HG03064 (cell line): ENCODE data around the gene LRTM2.
"Not testable (repeated sequence)": the region's sequence is repeated elsewhere in the genome, so short reads cannot be mapped to it uniquely, and the experiment has no call there.

Experiments used
- ATAC-seq: cut with Tn5 transposase; IDR thresholded peaks from one replicate; pipeline ENCODE4 v1.9.1; 2021; ENCODE audit warnings: low read depth; ENCODE audit not compliant: unreplicated experiment

LRTM2 gene

GRCh38 chr12:1810201-1810930 lies 10.0 kb upstream of the LRTM2 start:
- no peak for ATAC-seq

DNA sequence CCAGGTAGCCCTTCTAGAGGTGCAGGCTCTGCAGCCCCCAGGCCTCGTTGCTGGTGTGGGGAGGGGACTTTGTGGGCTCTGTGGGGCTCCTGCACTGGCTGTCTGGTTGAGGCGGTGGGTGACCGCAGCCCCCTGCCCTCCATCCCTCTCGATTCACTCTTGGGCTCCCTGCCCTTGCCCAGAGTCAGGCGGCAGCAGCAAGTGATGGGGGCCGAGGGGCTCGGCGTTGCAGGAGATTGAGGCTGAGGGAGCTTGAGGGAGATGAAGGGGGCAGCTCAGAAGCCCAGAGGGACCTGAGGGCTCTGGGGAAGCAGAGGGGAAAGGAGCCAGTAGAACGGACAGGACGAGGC lies 9.5 kb upstream of the LRTM2 start:
- ATAC-seq = no peak

- ATAC-seq = no peak
Observed at GRCh38 chr12:1811281-1811947, 9.0 kb upstream of the LRTM2 start.

- no peak for ATAC-seq
Observed at GRCh38 chr12:1811948-1812291, 8.4 kb upstream of the LRTM2 start.

DNA sequence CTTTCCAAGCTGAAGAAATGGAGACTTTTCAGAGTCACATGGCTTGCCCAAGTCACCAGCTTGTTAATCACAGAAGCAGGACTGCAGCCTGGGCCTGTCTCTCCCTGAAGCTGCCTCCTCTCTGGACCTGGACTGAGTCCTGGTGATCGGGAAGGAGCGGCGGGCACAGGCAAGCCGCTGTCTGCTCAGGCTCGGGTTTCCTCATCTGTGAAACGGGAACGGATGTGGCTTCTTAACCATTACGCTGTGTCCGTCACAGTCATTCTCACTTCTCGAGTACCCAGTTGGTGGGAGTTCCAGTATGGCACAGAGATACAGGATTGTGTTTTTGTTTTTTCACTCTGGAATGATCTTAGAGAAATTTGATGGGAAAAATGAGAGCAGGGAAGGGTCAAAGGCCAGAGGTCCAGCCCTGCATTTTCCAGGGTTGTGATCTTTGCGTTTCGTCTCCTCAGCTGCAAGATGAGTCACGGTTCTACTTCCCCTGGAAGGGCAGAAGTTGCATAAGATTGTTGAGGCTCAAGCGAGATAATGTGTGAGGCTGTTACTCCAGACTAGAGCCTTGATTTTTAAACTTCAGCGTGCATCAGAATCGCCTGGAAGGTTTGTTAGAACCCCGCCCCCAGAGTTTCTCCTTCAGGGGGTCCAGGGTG lies 7.6 kb upstream of the LRTM2 start:
- no peak for ATAC-seq

GRCh38 chr12:1814266-1814665 lies 6.1 kb upstream of the LRTM2 start:
- ATAC-seq = no peak

DNA sequence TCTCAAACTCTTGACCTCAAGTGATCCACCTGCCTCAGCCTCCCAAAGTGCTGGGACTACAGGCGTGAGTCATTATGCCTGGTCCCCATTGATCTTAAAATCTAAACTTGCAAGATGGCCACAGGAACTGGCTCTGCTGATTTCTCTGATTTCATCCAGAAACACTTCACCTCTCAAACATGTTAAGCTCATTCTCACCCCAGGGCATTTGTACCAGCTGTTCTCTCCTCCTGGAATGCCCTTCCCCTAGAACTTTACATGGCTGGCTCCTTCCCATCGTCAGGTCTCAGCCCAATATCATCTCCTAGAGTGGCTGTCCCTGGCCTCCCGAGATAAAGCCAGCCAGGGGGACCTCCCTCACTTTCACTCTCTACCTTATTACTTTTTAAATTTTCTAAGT lies 5.3 kb upstream of the LRTM2 start:
- ATAC-seq = no peak

- ATAC-seq = no peak
Observed at GRCh38 chr12:1815814-1816729, 4.3 kb upstream of the LRTM2 start.

GRCh38 chr12:1816730-1817348 lies 3.5 kb upstream of the LRTM2 start:
- no peak for ATAC-seq

- not testable (repeated sequence) for ATAC-seq
Observed at GRCh38 chr12:1817928-1818327, 2.4 kb upstream of the LRTM2 start.

DNA sequence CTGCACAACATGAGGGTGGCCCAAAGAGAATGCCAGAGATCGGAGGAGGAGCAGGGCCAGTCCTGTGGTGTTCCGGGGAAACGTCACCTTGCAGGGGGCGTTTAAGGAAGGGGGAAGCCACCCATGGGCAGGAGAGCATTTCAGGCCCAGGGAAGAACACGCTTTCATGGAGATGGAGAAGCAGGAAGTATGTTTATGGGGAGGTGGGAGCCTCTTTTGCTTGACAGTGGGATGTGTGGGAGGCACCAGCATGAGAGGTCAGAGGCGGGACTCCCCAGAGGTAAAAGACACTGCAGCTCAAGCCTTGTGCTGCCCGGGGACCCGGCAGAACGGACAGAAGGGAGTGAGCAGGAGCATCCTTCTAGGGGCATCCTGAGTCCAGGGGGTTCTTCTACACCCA lies 1.3 kb upstream of the LRTM2 start:
- ATAC-seq = no peak

GRCh38 chr12:1819571-1819970 lies 794 bp upstream of the LRTM2 start:
- ATAC-seq = no peak

GRCh38 chr12:1820896-1821291 lies 529 bp downstream of the LRTM2 start:
- ATAC-seq = no peak

DNA sequence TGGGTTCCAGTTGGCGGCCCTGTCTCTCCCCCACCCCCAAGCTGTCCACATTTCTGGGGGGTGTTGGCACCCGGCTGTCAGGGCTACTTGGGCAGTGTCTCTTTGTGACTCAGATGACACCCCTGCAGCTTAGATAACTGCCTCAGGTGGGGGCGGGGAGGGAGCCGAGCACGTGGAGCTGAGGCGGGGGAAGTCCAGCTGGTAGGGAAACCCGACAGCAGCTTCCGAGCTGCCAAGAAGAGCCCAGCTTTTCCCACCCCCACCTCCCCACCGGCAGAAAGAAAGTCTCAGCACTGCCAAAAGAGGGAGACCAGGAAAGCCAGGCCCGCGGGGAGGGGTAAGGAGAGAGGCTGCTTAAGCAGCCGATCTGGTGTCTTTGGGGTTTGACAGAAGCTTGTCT lies 1.4 kb downstream of the LRTM2 start:
- ATAC-seq = no peak

- ATAC-seq = no peak
Observed at GRCh38 chr12:1822699-1823098, 2.3 kb downstream of the LRTM2 start.

DNA sequence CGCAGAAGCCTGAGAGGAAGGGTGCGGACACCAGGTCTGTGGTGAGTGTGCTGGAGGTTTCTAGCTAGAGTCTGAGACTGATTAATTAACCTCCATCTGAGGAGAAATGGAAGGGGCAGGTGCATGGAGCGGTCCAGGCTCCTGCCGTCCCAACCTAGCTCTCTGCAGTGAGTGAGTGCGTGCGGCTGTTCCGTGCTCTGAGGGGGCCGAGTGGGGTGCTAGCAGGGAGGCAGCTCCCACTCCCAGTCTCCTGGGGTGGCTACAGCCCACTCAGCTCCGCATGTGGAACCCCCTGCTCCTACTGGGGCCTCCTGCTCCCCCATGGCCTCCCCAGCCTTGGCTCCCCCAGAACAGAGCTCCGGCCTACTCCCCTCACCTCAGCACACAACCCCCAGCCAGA lies 2.9 kb downstream of the LRTM2 start:
- no peak for ATAC-seq

- no peak for ATAC-seq
Observed at GRCh38 chr12:1825382-1826102, 5.2 kb downstream of the LRTM2 start.

- ATAC-seq = no peak
Observed at GRCh38 chr12:1826401-1826800, 6.0 kb downstream of the LRTM2 start.

DNA sequence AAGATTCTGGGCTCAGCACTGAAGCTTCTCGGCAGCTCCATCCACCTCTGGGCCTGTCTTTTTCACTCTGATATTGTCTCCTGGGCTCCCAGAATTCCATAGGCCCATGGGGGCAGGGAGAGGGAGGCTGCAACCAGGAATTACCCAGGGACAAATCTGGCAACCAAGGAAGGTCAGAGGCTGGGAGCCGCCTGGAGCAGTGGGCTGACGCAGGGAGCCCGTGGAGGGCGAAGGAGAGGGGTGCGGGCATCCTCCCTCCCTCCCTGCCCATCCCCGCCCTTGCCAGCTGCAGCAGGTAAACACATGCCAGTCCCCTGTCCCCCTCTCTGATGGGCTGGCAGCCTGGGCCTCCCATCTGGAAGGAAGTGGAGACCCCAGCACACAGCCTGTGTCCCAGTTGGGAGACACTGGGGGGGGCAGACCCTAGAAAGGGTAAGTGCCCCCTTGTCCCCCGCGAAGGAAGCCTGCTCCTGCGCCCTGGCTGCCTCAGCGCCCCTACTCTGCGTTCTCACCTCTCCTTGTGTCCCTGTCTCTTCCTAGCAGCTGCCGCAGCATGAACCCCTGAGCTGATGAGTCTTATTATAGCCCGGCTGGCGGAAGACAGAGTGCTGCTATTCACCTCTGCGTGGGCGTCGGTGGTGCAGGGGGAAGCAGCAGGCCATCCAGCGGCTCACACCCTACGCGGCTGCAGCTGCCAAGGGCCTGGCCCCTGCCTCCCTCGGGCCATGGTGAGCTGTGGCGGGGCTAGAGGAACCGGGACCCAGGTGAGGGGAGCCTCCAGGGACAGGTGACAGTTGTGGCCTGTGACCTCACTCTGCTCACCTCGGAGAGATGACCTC lies 6.7 kb downstream of the LRTM2 start:
- no peak for ATAC-seq
